NCI-H2081 treated with DMSO at 0.1 percent for 48 hours (cell line): ENCODE data around the gene FLG2.
"Not testable (repeated sequence)": the region's sequence is repeated elsewhere in the genome, so short reads cannot be mapped to it uniquely, and the experiment has no call there.

ENCODE experiments used
- DNase-seq: peaks from one replicate; lab custom pipeline; 2025; lab: John Stamatoyannopoulos, UW

The FLG2 gene

GRCh38 chr1:152312169-152312568, 47.6 kb downstream of the FLG2 start:
- DNase-seq = not testable (repeated sequence)

GRCh38 chr1:152309955-152310354, 49.9 kb downstream of the FLG2 start:
- no peak for DNase-seq

- not testable (repeated sequence) for DNase-seq
Observed at GRCh38 chr1:152309320-152309901, 50.4 kb downstream of the FLG2 start.

- DNase-seq = not testable (repeated sequence)
Observed at GRCh38 chr1:152308758-152309157, 51.0 kb downstream of the FLG2 start.

GRCh38 chr1:152307970-152308369, 51.8 kb downstream of the FLG2 start:
- DNase-seq = not testable (repeated sequence)

- not testable (repeated sequence) for DNase-seq
Observed at GRCh38 chr1:152306123-152306522, 53.7 kb downstream of the FLG2 start.

- DNase-seq = not testable (repeated sequence)
Observed at GRCh38 chr1:152304773-152305172, 55.0 kb downstream of the FLG2 start.

- DNase-seq = not testable (repeated sequence)
Observed at GRCh38 chr1:152303139-152303872, 56.5 kb downstream of the FLG2 start.
